GM23338 (cell line): Measurements from ENCODE around the gene PDCD1. TPM values are rescaled to one million over a fixed set of nuclear protein-coding genes. Genes with fewer than 3 reads are reported as not detected.
A peak's percentile ranks its signal among the peaks of the same experiment; 100 is the strongest.

Experiments used
- ATAC-seq: fragments of 200-7000 bp; cut with Tn5 transposase; 3 replicates; pipeline ENCODE4 v1.9.1; 2020
- DNase-seq: peaks from one replicate; pipeline ENCODE4 v3.0.0-alpha.2; 2015; ENCODE audit warnings: low spot score
- H2AFZ ChIP-seq: fragments of 200-600 bp; sonication (generic); 2 replicates; pipeline ENCODE4 v1.8.0; 2016; ENCODE audit warnings: antibody characterized with exemption, mild to moderate bottlenecking, moderate library complexity
- H3F3A ChIP-seq: fragments of 200-600 bp; sonication (generic); replicated peaks from 2 replicates; pipeline ENCODE4 v1.8.0; 2017; ENCODE audit warnings: antibody characterized with exemption, mixed run types, low read depth
- H3K27ac ChIP-seq: fragments of 200-600 bp; sonication (generic); 2 replicates; pipeline ENCODE4 v1.6.1; 2016; ENCODE audit warnings: low read depth
- H3K27me3 ChIP-seq: fragments of 200-600 bp; sonication (generic); 2 replicates; pipeline ENCODE4 v1.8.0; 2016; ENCODE audit warnings: mild to moderate bottlenecking, mixed run types, moderate library complexity; ENCODE audit not compliant: insufficient read depth
- H3K36me3 ChIP-seq: fragments of 200-600 bp; sonication (generic); 2 replicates; pipeline ENCODE4 v1.8.0; 2016; ENCODE audit warnings: mild to moderate bottlenecking; ENCODE audit not compliant: insufficient read depth
- H3K4me1 ChIP-seq: fragments of 200-600 bp; sonication (generic); 2 replicates; pipeline ENCODE4 v1.8.0; 2016; ENCODE audit warnings: mild to moderate bottlenecking, moderate library complexity; ENCODE audit not compliant: insufficient read depth
- H3K4me2 ChIP-seq: fragments of 200-600 bp; sonication (generic); 2 replicates; pipeline ENCODE4 v1.7.1; 2017; ENCODE audit warnings: mixed run types
- H3K4me3 ChIP-seq: fragments of 200-600 bp; sonication (generic); 2 replicates; pipeline ENCODE4 v1.6.1; 2016; ENCODE audit warnings: mixed run types
- H3K79me2 ChIP-seq: fragments of 200-600 bp; sonication (generic); replicated peaks from 2 replicates; pipeline ENCODE4 v1.8.0; 2017; ENCODE audit warnings: mild to moderate bottlenecking; ENCODE audit not compliant: insufficient read depth
- H3K9me2 ChIP-seq: fragments of 200-600 bp; sonication (generic); 2 replicates; pipeline ENCODE4 v1.8.0; 2017; ENCODE audit not compliant: insufficient read depth
- H4K20me1 ChIP-seq: fragments of 200-600 bp; sonication (generic); replicated peaks from 2 replicates; pipeline ENCODE4 v1.8.0; 2017; ENCODE audit warnings: mild to moderate bottlenecking; ENCODE audit not compliant: insufficient read depth
- H3K27ac Mint-ChIP-seq: 2 replicates; pipeline ENCODE4 v1.8.0; 2020; ENCODE audit warnings: inconsistent platforms, mild to moderate bottlenecking, moderate library complexity, mixed read lengths
- H3K27me3 Mint-ChIP-seq: 3 replicates; pipeline ENCODE4 v1.8.0; 2022; ENCODE audit warnings: low read depth, mild to moderate bottlenecking, moderate library complexity, mixed read lengths, inconsistent platforms; ENCODE audit not compliant: insufficient read depth, poor library complexity
- H3K36me3 Mint-ChIP-seq: 3 replicates; pipeline ENCODE4 v1.8.0; 2021; ENCODE audit warnings: low read depth, mild to moderate bottlenecking, inconsistent platforms, moderate library complexity, mixed read lengths
- H3K4me1 Mint-ChIP-seq: 3 replicates; pipeline ENCODE4 v1.8.0; 2020; ENCODE audit warnings: mild to moderate bottlenecking, inconsistent platforms, mixed read lengths
- H3K4me3 Mint-ChIP-seq: 3 replicates; pipeline ENCODE4 v1.8.0; 2021; ENCODE audit warnings: moderate library complexity, mild to moderate bottlenecking, inconsistent platforms, mixed read lengths
- H3K9me3 Mint-ChIP-seq: 3 replicates; pipeline ENCODE4 v1.8.0; 2020; ENCODE audit warnings: moderate library complexity, mild to moderate bottlenecking, inconsistent platforms, mixed read lengths
- CTCF ChIP-seq, 2 experiments: fragments of 200-600 bp in 1 of 2; sonication (generic) in 1 of 2; conservative IDR thresholded peaks; 2 replicates each; pipeline versions ENCODE4 v1.5.1 to v1.6.1; 2016 to 2017; ENCODE audit warnings: antibody characterized with exemption in 2 of 2, low read depth in 2 of 2, mild to moderate bottlenecking in 2 of 2, moderate library complexity in 1 of 2
- ETS1 ChIP-seq: IDR thresholded peaks from 2 replicates; pipeline ENCODE4 v1.6.1; 2016; ENCODE audit warnings: antibody characterized with exemption
- JUNB ChIP-seq: IDR thresholded peaks from one replicate; pipeline ENCODE4 v1.6.1; 2016; ENCODE audit warnings: antibody characterized with exemption; ENCODE audit not compliant: unreplicated experiment
- NANOG ChIP-seq: IDR thresholded peaks from 2 replicates; pipeline ENCODE4 v1.6.1; 2016; ENCODE audit warnings: antibody characterized with exemption, borderline replicate concordance
- POLR2AphosphoS5 ChIP-seq: IDR thresholded peaks from 2 replicates; pipeline ENCODE4 v1.6.1; 2016; ENCODE audit warnings: antibody characterized with exemption, low read depth
- REST ChIP-seq: IDR thresholded peaks from one replicate; pipeline ENCODE4 v1.6.1; 2018; ENCODE audit warnings: antibody characterized with exemption; ENCODE audit not compliant: unreplicated experiment
- ZNF331 ChIP-seq: fragments of 250-450 bp; sonication (Bioruptor Pico); IDR thresholded peaks from 2 replicates; pipeline ENCODE4 v1.5.0; 2020; ENCODE audit warnings: low read depth, mild to moderate bottlenecking, moderate library complexity
- ZNF462 ChIP-seq: fragments of 250-450 bp; sonication (Bioruptor Pico); IDR thresholded peaks from 2 replicates; pipeline ENCODE4 v1.5.0; 2020; ENCODE audit warnings: mild to moderate bottlenecking, moderate library complexity
- polyA plus RNA-seq: library from polyadenylated mRNA; unstranded; fragments of >200 nt; fragmentation: Nextera tagmentation; extraction: Ambion mirVana; gene quantifications from 2 replicates; pipeline ENCODE4 v1.2.1, GENCODE V29; 2016
- total RNA-seq: library from RNA; depleted of rRNA; stranded (reverse); fragments of >200 nt; shearing (Covaris generic); gene quantifications from 2 replicates; pipeline ENCODE4 v1.2.3, GENCODE V29; 2014

PDCD1 gene
- total and polyA plus RNA-seq, 2 experiments from 2014 or later: 0.34 to 0.38 TPM

- Histone ChIP-seq H3K79me2 (no peaks in the 10 kb centered on the region), H2AFZ (no peak overlapping the region), H3K4me3 (no peak overlapping the region), H3F3A (no peaks in the 10 kb centered on the region), H3K9me2 (no peaks in the 10 kb centered on the region), H3K4me2 (no peak overlapping the region), H3K36me3 (no peaks in the 10 kb centered on the region), H3K4me1 (no peaks in the 10 kb centered on the region; the same call in 1 of the 2 replicates), H3K27me3 (peaks cover 22% of the 10 kb centered on the region), H4K20me1 (no peaks in the 10 kb centered on the region), H3K27ac (no peak overlapping the region)
- Mint-ChIP-seq H3K9me3 (no peaks in the 10 kb centered on the region), H3K4me1 (peaks cover 7% of the 10 kb centered on the region), H3K27me3 (peaks cover 36% of the 10 kb centered on the region), H3K4me3 (no peak overlapping the region; the same call in 2 of the 3 replicates), H3K36me3 (no peaks in the 10 kb centered on the region), H3K27ac (no peak overlapping the region)
- TF ChIP-seq POLR2AphosphoS5: no peak
- ATAC-seq (no peak), DNase-seq (no peak)
Measured at GRCh38 chr2:241846406-241846805, 12.3 kb downstream of the PDCD1 start.

GRCh38 chr2:241844831-241845578, 13.7 kb downstream of the PDCD1 start:
- Histone ChIP-seq H3K27ac (no peak overlapping the region), H3K79me2 (no peaks in the 10 kb centered on the region), H3K27me3 (peaks cover 22% of the 10 kb centered on the region), H3K4me2 (no peak overlapping the region), H3K4me1 (no peaks in the 10 kb centered on the region; the same call in 1 of the 2 replicates), H4K20me1 (no peaks in the 10 kb centered on the region), H3K36me3 (no peaks in the 10 kb centered on the region), H2AFZ (no peak overlapping the region), H3F3A (no peaks in the 10 kb centered on the region), H3K4me3 (peak overlapping the region; percentile 51; the same call in 1 of the 2 replicates), H3K9me2 (no peaks in the 10 kb centered on the region)
- Mint-ChIP-seq H3K36me3 (no peaks in the 10 kb centered on the region), H3K4me1 (peaks cover 7% of the 10 kb centered on the region), H3K27me3 (peaks cover 38% of the 10 kb centered on the region), H3K4me3 (peak overlapping the region; percentile 77), H3K27ac (no peak overlapping the region), H3K9me3 (no peaks in the 10 kb centered on the region)
- DNase-seq: no peak
- no peak for ATAC-seq
- TF ChIP-seq ZNF462 (CRISPR knock-in tag) (no peak), CTCF (conservative IDR thresholded peaks at IDR 0.05; ENCODE audit: low read depth in 2 of 2) (no peak), JUNB (no peak), REST (no peak), ZNF331 (CRISPR knock-in tag) (no peak), ETS1 (no peak), NANOG (no peak)
